ENCODE measurements around the gene RXRG.
A peak's percentile ranks its signal among the peaks of the same experiment; 100 is the strongest.

RXRG gene

DNA sequence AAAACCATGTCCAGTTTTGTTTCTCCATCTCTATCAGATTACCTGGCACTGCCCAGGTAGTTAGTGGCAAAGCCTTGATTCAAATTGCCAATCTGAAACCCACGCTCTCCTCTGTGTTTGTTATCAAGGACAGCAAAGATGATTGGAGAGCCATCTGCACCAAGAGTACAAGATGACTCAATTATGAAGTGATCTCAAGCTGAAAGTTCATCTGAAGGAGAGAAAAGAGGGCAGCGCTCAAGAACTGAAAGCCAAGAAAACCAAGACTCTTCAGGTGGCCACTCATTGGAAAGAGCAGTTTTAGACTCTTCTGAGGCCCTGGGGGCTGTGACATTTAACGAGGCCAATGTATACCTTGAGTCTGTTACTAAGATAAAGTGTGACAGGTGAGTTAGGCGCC, 13.8 kb downstream of the RXRG start:
- no peak for DNase-seq (ENCODE audit: low read depth in 2 of 2)
- no peak overlapping the region for H3K4me3 ChIP-seq (replicated peaks in 1 of 2; ENCODE audit: low read depth in 2 of 2, low read length in 2 of 2)
- TF ChIP-seq, protein P1, sequence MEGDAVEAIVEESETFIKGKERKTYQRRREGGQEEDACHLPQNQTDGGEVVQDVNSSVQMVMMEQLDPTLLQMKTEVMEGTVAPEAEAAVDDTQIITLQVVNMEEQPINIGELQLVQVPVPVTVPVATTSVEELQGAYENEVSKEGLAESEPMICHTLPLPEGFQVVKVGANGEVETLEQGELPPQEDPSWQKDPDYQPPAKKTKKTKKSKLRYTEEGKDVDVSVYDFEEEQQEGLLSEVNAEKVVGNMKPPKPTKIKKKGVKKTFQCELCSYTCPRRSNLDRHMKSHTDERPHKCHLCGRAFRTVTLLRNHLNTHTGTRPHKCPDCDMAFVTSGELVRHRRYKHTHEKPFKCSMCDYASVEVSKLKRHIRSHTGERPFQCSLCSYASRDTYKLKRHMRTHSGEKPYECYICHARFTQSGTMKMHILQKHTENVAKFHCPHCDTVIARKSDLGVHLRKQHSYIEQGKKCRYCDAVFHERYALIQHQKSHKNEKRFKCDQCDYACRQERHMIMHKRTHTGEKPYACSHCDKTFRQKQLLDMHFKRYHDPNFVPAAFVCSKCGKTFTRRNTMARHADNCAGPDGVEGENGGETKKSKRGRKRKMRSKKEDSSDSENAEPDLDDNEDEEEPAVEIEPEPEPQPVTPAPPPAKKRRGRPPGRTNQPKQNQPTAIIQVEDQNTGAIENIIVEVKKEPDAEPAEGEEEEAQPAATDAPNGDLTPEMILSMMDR (IDR thresholded peaks at IDR 0.05; ENCODE audit: low read depth, low read length): no peak

- DNase-seq (ENCODE audit: low read depth in 2 of 2): no peak
- TF ChIP-seq, protein P1 (IDR thresholded peaks at IDR 0.05; ENCODE audit: low read depth, low read length): no peak
- no peak overlapping the region for H3K4me3 ChIP-seq (replicated peaks in 1 of 2; ENCODE audit: low read depth in 2 of 2, low read length in 2 of 2)
Observed at GRCh38 chr1:165426745-165427144, 18.2 kb downstream of the RXRG start.

DNA sequence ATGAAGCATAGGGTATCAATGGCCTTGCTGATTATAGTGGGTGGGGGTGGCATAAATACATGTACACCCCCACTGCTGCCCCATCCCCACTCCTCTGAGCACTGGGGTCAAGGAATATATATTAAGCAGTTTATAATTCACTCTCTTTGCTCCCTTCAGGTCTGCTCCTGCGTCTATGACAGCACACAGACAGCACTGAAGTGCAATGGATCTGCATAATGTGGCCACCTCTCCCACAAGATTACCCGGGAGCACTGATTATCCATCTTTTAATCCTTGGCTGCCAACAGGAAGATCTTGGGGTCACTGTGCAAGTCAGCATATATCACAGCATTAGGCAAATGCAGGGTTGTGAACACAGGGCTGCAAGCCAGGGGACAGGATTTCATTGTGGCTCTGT, 19.3 kb downstream of the RXRG start:
- H3K4me3 ChIP-seq (replicated peaks in 1 of 2; ENCODE audit: low read depth in 2 of 2, low read length in 2 of 2): no peak overlapping the region
- no peak for DNase-seq (ENCODE audit: low read depth in 2 of 2)
- TF ChIP-seq, protein P1 (IDR thresholded peaks at IDR 0.05; ENCODE audit: low read depth, low read length): no peak

DNA sequence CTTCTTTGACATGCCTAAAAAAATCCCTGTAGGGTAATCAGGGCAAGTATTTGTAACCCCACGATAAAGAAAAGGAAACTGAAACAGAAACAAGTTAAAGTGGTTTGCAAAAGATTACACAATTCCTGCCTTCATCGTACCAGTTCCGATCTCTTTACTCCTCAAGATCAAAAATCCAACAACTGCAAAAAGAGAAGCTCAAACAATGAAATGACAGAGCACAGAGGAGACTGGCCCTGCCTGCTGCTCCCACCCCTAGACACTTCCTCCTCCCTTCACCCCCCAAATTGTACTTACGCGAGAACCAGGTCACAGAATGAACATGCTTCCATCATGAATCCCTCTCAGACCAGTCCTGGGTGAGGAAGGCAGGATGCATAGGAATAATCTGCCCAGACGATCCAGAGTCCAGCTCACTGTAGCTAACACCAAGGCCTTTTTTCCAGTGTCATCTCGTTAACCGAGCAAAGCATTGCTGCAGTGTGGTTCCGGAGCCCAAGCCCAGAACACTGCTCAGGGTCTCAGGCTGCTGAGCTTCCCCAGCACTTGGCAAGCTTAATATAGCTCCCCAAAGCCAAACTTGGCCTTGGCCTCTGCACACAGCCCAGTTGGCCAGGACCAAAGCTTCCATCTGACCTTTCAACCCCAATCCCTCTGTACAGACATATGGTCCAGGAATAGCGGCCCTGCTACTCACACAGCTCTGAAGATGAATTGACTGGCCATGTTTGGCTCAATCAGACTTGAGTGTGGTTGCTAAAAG, 20.3 kb downstream of the RXRG start:
- TF ChIP-seq, protein P1 (IDR thresholded peaks at IDR 0.05; ENCODE audit: low read depth, low read length): no peak
- peak; percentile 14 to 20 for DNase-seq (ENCODE audit: low read depth in 2 of 2)
- no peak overlapping the region for H3K4me3 ChIP-seq (replicated peaks in 1 of 2; ENCODE audit: low read depth in 2 of 2, low read length in 2 of 2)

- TF ChIP-seq, protein P1 (IDR thresholded peaks at IDR 0.05; ENCODE audit: low read depth, low read length): no peak
- DNase-seq (ENCODE audit: low read depth in 2 of 2): no peak
- H3K4me3 ChIP-seq (replicated peaks in 1 of 2; ENCODE audit: low read depth in 2 of 2, low read length in 2 of 2): no peak overlapping the region
Observed at GRCh38 chr1:165423136-165423535, 21.8 kb downstream of the RXRG start.

GRCh38 chr1:165420655-165421054, 24.3 kb downstream of the RXRG start:
- TF ChIP-seq, protein P1 (IDR thresholded peaks at IDR 0.05; ENCODE audit: low read depth, low read length): no peak
- H3K4me3 ChIP-seq (replicated peaks in 1 of 2; ENCODE audit: low read depth in 2 of 2, low read length in 2 of 2): no peak overlapping the region
- no peak for DNase-seq (ENCODE audit: low read depth in 2 of 2)

DNA sequence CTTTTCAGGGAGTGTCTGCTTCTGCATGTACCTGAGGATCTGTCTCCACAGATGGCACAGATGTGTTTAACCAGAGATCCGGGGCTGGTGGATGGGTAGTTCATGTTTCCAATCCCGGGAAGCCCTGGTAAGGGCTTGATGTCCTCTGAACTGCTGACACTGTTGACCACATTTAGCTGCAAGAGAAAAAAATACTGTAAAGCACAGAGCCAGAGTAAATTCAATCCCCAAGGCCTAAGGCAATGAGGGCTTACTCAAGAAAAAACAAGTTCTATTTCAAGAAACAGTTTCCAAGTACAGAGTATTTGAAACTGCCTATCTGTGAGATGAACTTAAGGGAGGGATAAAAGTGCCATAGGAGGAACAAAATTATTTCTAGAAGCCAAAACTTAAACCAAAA, 25.1 kb downstream of the RXRG start:
- TF ChIP-seq, protein P1 (IDR thresholded peaks at IDR 0.05; ENCODE audit: low read depth, low read length): no peak
- no peak for DNase-seq (ENCODE audit: low read depth in 2 of 2)
- H3K4me3 ChIP-seq (replicated peaks in 1 of 2; ENCODE audit: low read depth in 2 of 2, low read length in 2 of 2): no peak overlapping the region

Data from cardiac fibroblast (primary cell).